ENCODE measurements around the gene TMBIM6. TPM values are rescaled to one million over a fixed set of nuclear protein-coding genes. Genes with fewer than 3 reads are reported as not detected.

The TMBIM6 gene
- total RNA-seq, 4 donors from 2014 or later = 251 to 408 (median 329) TPM

Small RNA genes lying within 50 kb of the gene (small RNA-seq; reads per million reads assigned to genes)
- gene AC020612.2 (0 reads per million in 4 donors), gene LSM6P2 (0 reads per million in 4 donors)

Other genes with a start within 250 kb of the TMBIM6 start
- under 1 TPM in 3 of 4 donors, not detected in 1; 0.13 to 0.69 (median 0.31) TPM for gene KCNH3, start 202.5 kb upstream of the TMBIM6 start, total RNA-seq
- 10 to 100 TPM; 35.3 to 62.5 (median 51.1) TPM for gene MCRS1, start 173.4 kb upstream of the TMBIM6 start, total RNA-seq
- under 1 TPM in 2 of 4 donors, not detected in 2; 0.31 to 0.69 TPM for gene FAM186B, start 135.9 kb upstream of the TMBIM6 start, total RNA-seq
- 10 to 100 TPM; 14.6 to 24.0 (median 18.3) TPM for gene PRPF40B, start 118.0 kb upstream of the TMBIM6 start, total RNA-seq
- gene FMNL3, start 34.2 kb upstream of the TMBIM6 start, total RNA-seq = 10 to 100 TPM; 10.4 to 15.4 (median 12.6) TPM
- gene NCKAP5L, start 86.9 kb downstream of the TMBIM6 start, total RNA-seq = 10 to 100 TPM; 15.3 to 27.5 (median 19.0) TPM
- gene BCDIN3D, start 101.5 kb downstream of the TMBIM6 start, total RNA-seq = 1 to 10 TPM; 2.6 to 4.7 (median 3.4) TPM
- gene FAIM2, start 162.3 kb downstream of the TMBIM6 start, total RNA-seq = 1 to 10 TPM; 3.4 to 7.4 (median 5.9) TPM
- under 1 TPM in 1 of 4 donors, not detected in 3; 0.12 TPM for gene AQP2, start 209.2 kb downstream of the TMBIM6 start, total RNA-seq
- 1 to 10 TPM in 1 of 4 donors, not detected in 3; 7.8 TPM for gene AQP5, start 220.3 kb downstream of the TMBIM6 start, total RNA-seq
- not detected for gene AQP6, start 231.4 kb downstream of the TMBIM6 start, total RNA-seq